8988T (cell line): Measurements from ENCODE around the gene FAHD2A.
"Not testable (repeated sequence)": the region's sequence is repeated elsewhere in the genome, so short reads cannot be mapped to it uniquely, and the experiment has no call there.

ENCODE experiments used
- DNase-seq: peaks from one replicate; pipeline ENCODE4 v3.0.0; 2011

FAHD2A gene

GRCh38 chr2:95391641-95392310 lies 10.7 kb upstream of the FAHD2A start:
- DNase-seq = no peak

- DNase-seq = no peak
Observed at GRCh38 chr2:95392320-95392719, 10.2 kb upstream of the FAHD2A start.

- no peak for DNase-seq
Observed at GRCh38 chr2:95392730-95393455, 9.6 kb upstream of the FAHD2A start.

- DNase-seq = no peak
Observed at GRCh38 chr2:95393901-95394300, 8.6 kb upstream of the FAHD2A start.

GRCh38 chr2:95399061-95399460 lies 3.4 kb upstream of the FAHD2A start:
- no peak for DNase-seq

DNA sequence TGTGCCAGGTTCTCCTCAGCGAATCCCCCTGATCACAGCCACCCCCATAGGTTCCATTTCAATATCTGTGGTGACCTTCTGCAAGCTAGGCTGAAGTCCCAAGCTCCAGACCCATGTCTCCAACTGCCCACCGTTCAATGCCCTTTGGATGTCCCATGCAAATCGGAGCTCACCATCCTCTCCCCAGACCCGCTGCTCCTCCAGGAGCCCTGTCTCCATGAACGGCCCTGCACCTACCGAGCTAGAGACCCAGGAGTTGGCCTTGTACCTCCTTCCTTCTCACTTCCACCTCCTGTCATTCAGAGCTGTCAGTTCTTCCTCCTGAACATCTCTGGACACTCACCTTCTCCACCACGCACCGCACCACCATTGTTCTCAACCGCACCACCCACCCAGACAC lies 1.0 kb upstream of the FAHD2A start:
- no peak for DNase-seq

DNA sequence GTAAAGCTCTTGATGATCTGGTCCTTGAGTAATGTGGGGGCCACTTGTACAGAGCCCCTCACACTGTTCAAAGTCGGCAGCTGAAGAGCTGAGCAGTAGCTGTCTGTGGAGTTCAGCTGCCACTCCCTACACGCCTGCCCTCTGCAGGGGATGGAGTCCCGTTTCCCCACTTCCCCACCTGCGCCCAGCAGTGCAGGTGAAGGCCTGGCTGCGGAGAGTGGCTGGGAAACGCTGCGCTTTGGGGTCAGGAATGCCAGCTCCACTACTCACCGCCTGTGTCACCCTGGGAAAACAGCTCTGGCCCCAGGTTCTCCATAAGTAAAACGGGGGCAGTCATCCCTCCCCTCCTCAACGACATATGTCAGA lies 521 bp upstream of the FAHD2A start:
- DNase-seq = not testable (repeated sequence)

DNA sequence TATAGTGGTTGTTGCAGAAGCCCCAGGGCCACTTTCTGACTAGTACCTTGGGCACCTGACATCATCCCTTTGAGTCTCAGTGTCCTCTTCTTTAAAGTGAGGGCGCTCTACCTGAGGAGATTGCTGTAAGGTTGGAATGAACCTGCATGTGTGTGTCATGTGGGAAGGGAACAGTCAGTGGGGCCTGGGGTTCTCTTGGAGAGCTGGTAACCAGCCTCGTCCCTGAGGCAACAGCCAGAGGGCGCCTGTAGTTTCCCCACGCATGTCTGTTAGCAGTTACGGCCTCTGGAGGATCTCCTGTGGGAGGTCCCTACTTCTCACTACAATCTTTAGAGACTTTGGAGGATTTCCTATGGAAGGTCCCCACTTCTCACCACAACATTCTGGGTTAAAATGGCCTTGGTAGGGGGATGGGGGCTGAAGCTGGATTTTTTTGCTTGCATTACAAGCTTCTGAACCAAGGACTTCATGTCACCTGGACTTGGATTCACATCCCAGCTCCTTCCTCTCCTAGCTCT lies 755 bp downstream of the FAHD2A start:
- DNase-seq = not testable (repeated sequence)

- DNase-seq = not testable (repeated sequence)
Observed at GRCh38 chr2:95403824-95404223, 1.3 kb downstream of the FAHD2A start.

- DNase-seq = not testable (repeated sequence)
Observed at GRCh38 chr2:95404676-95405075, 2.2 kb downstream of the FAHD2A start.

- DNase-seq = not testable (repeated sequence)
Observed at GRCh38 chr2:95411239-95411638, 8.7 kb downstream of the FAHD2A start.

DNA sequence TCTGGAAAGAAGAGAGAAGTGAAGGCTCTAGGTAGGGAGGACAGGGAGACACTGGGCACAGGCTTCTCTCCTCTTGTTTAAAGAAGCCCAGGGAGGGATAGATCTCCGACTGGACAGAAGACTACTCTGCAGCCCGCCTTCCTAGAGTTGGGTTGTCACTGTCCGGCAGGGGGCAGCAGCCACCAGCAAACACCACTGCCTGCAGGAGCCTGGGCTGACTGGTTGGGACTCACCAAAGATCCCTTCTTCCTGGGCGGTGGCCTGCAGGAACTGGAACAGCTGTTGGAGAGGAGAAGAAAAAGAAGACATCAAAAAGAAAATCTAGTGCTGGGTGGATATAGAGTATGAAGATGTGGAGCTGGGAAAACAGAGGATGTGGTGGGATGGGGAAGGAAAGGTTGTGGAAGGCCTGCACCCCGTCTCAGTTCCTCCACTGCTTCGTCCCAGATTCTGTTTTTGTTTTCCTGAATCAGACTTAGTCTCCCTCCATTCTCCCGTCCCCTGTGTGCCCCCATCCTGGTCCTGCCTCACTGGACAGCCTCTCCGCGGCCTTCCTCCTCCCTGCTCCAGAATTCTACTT lies 11.6 kb downstream of the FAHD2A start:
- DNase-seq = not testable (repeated sequence)

DNA sequence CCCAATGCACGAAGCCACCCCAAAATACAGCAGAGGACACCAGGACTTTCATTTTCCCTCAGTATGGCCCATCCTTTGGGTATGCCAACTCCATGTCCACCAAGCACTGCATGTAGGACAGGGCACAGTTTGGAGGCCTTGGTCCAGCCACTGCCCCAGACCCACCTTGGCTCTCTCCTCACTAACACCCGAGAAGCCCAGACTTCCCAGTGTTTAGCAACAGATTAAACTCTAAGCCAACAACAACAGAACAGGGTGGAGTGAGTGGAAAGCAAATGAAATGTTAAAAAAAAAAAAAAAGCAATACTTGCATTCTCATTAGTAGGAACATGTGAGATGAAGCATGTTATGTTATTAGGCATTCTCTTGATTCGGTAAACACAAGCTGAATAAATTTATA lies 12.6 kb downstream of the FAHD2A start:
- not testable (repeated sequence) for DNase-seq

GRCh38 chr2:95415561-95415960 lies 13.1 kb downstream of the FAHD2A start:
- not testable (repeated sequence) for DNase-seq

GRCh38 chr2:95427196-95427867 lies 24.8 kb downstream of the FAHD2A start:
- not testable (repeated sequence) for DNase-seq

DNA sequence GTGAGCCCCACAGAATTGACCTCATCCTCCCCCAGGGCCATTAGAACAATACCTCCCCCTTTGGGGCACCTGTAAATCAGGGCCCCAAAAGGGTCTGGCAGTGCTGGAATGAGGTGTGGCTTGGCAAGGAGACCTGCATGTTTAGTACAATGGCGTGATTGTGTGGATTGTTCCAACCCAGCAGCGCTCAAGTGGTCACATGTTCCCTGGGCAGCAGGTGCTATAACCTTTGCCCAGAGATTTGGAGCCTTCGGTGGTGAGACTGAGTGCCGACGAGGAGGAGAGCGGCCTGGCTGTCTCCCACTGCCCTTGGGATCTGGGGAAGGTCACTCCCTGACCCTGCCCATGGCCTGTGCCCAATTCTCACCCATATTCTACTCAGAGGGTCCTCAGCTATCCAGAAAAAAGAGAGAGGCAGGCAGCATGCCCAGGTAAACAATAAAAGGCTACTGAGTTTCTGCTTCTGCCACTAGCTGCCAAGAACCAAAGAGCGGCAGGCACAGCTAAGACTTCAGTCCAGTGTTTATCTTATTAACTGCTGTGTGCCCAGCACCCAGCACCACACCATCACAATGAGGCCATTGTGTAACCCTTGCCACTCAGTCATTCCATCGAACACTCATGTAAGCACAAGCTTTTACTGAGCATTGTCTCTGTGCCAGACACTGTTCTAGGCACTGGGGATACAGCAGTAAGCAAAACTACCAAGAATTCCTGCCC lies 27.4 kb downstream of the FAHD2A start:
- not testable (repeated sequence) for DNase-seq

GRCh38 chr2:95433373-95433772 lies 30.9 kb downstream of the FAHD2A start:
- not testable (repeated sequence) for DNase-seq

DNA sequence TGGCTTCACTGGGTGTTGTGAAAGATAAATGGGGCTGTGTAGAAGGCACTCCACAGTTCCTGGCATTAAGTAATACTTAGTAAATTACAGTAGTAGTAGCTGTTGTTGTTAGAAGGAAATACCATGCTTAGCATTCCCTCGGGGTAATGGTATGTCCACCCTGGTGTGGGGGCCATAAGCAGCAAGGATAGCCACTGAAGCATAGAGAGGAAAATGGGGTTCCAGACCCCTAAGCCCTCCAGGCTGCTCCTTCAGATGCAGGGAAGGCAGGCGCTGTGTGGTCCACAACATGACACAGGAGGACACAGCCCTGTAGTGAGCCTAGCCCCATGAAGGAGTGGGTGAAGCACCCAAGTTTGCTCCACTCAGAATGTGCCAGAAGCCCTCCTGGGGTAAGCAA lies 31.5 kb downstream of the FAHD2A start:
- DNase-seq = not testable (repeated sequence)

- DNase-seq = not testable (repeated sequence)
Observed at GRCh38 chr2:95434507-95435076, 32.1 kb downstream of the FAHD2A start.

GRCh38 chr2:95435162-95435871 lies 32.8 kb downstream of the FAHD2A start:
- not testable (repeated sequence) for DNase-seq

DNA sequence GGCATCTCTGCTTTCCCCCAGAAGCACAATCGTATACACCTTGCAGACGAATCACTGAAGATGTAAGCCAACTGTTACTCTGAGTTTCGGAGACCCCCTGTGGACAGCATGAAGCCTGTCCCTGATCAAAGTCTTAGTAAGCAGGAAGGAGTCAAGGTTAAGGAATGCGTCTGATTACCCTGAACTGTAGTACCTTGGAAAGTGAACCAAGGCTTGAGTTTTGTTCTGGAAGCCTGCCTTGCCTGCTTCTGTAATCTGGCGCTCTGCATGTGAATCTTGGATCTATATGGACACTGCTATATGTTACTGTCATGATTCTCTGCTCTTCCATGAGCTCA lies 33.3 kb downstream of the FAHD2A start:
- not testable (repeated sequence) for DNase-seq
